Stimulated activated CD4-positive, alpha-beta T cell treated with anti-CD3 and anti-CD28 coated beads, TNF-alpha, amount 100 ng/mL, for 48 hours (primary cell): ENCODE results near the gene GLT8D2.
"Not testable (repeated sequence)": the region's sequence is repeated elsewhere in the genome, so short reads cannot be mapped to it uniquely, and the experiment has no call there.

ENCODE experiments used
- DNase-seq, 3 donors: peaks; one replicate each; pipeline ENCODE4 v3.0.0-alpha.2; 2020; ENCODE audit warnings: low read depth in 3 of 3

Gene GLT8D2

GRCh38 chr12:104050436-104050835, 449 bp upstream of the GLT8D2 start:
- no peak for DNase-seq

- DNase-seq = no peak
Measured at GRCh38 chr12:104049278-104049902, 597 bp downstream of the GLT8D2 start.

GRCh38 chr12:104048811-104049210, 1.2 kb downstream of the GLT8D2 start:
- DNase-seq = no peak

GRCh38 chr12:104048162-104048561, 1.8 kb downstream of the GLT8D2 start:
- DNase-seq = no peak

- DNase-seq = no peak
Measured at GRCh38 chr12:104046306-104046705, 3.7 kb downstream of the GLT8D2 start.

GRCh38 chr12:104044158-104044557, 5.8 kb downstream of the GLT8D2 start:
- no peak for DNase-seq

- no peak for DNase-seq
Measured at GRCh38 chr12:104042580-104042979, 7.4 kb downstream of the GLT8D2 start.

- DNase-seq = not testable (repeated sequence)
Measured at GRCh38 chr12:104039769-104040168, 10.2 kb downstream of the GLT8D2 start.

GRCh38 chr12:104036143-104036542, 13.8 kb downstream of the GLT8D2 start:
- not testable (repeated sequence) for DNase-seq

GRCh38 chr12:104030596-104030995, 19.4 kb downstream of the GLT8D2 start:
- not testable (repeated sequence) for DNase-seq

- DNase-seq = no peak
Measured at GRCh38 chr12:104026841-104027599, 23.0 kb downstream of the GLT8D2 start.

GRCh38 chr12:104025771-104026170, 24.2 kb downstream of the GLT8D2 start:
- no peak for DNase-seq

GRCh38 chr12:104024348-104024747, 25.6 kb downstream of the GLT8D2 start:
- no peak for DNase-seq

GRCh38 chr12:104023710-104024109, 26.3 kb downstream of the GLT8D2 start:
- DNase-seq = no peak

GRCh38 chr12:104022786-104023185, 27.2 kb downstream of the GLT8D2 start:
- no peak for DNase-seq

- not testable (repeated sequence) for DNase-seq
Measured at GRCh38 chr12:104021862-104022261, 28.1 kb downstream of the GLT8D2 start.

GRCh38 chr12:104012331-104012730, 37.7 kb downstream of the GLT8D2 start:
- DNase-seq = no peak

- no peak for DNase-seq
Measured at GRCh38 chr12:104011253-104011652, 38.7 kb downstream of the GLT8D2 start.

- DNase-seq = no peak
Measured at GRCh38 chr12:104010606-104011169, 39.3 kb downstream of the GLT8D2 start.

- no peak for DNase-seq
Measured at GRCh38 chr12:104010121-104010520, 39.9 kb downstream of the GLT8D2 start.

- DNase-seq = no peak
Measured at GRCh38 chr12:104006929-104007328, 43.1 kb downstream of the GLT8D2 start.

GRCh38 chr12:104003596-104003995, 46.4 kb downstream of the GLT8D2 start:
- no peak for DNase-seq

- DNase-seq = no peak
Measured at GRCh38 chr12:104002686-104003085, 47.3 kb downstream of the GLT8D2 start.
